ENCODE results near the gene FNBP1L.

DNA sequence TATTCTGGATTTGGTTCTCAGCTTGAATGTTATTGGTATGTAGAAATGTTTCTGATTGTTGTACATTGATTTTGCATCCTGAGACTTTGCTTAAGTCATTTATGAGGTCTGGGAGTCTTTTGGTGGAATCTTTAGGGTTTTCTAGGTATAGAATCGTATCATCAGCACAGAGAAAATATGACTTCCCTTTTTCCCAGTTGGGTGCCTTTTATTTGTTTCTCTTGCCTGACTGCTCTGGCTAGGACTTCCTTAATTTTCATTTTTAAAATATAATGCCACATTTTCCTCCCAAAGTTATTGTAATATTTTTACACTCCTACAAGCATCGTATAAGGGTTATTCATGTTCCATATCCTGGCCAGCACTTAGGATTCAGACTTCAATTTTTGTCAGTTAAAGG is 111.1 kb downstream of the FNBP1L start:
- TF ChIP-seq FOSL2 (IDR thresholded peaks at IDR 0.05; ENCODE audit: borderline replicate concordance, low read depth), result no peak
- TF ChIP-seq RAD21 (IDR thresholded peaks at IDR 0.05; ENCODE audit: low read length), result no peak
- TF ChIP-seq, protein P1, sequence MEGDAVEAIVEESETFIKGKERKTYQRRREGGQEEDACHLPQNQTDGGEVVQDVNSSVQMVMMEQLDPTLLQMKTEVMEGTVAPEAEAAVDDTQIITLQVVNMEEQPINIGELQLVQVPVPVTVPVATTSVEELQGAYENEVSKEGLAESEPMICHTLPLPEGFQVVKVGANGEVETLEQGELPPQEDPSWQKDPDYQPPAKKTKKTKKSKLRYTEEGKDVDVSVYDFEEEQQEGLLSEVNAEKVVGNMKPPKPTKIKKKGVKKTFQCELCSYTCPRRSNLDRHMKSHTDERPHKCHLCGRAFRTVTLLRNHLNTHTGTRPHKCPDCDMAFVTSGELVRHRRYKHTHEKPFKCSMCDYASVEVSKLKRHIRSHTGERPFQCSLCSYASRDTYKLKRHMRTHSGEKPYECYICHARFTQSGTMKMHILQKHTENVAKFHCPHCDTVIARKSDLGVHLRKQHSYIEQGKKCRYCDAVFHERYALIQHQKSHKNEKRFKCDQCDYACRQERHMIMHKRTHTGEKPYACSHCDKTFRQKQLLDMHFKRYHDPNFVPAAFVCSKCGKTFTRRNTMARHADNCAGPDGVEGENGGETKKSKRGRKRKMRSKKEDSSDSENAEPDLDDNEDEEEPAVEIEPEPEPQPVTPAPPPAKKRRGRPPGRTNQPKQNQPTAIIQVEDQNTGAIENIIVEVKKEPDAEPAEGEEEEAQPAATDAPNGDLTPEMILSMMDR (IDR thresholded peaks at IDR 0.05), result no peak
- TF ChIP-seq, protein P2, sequence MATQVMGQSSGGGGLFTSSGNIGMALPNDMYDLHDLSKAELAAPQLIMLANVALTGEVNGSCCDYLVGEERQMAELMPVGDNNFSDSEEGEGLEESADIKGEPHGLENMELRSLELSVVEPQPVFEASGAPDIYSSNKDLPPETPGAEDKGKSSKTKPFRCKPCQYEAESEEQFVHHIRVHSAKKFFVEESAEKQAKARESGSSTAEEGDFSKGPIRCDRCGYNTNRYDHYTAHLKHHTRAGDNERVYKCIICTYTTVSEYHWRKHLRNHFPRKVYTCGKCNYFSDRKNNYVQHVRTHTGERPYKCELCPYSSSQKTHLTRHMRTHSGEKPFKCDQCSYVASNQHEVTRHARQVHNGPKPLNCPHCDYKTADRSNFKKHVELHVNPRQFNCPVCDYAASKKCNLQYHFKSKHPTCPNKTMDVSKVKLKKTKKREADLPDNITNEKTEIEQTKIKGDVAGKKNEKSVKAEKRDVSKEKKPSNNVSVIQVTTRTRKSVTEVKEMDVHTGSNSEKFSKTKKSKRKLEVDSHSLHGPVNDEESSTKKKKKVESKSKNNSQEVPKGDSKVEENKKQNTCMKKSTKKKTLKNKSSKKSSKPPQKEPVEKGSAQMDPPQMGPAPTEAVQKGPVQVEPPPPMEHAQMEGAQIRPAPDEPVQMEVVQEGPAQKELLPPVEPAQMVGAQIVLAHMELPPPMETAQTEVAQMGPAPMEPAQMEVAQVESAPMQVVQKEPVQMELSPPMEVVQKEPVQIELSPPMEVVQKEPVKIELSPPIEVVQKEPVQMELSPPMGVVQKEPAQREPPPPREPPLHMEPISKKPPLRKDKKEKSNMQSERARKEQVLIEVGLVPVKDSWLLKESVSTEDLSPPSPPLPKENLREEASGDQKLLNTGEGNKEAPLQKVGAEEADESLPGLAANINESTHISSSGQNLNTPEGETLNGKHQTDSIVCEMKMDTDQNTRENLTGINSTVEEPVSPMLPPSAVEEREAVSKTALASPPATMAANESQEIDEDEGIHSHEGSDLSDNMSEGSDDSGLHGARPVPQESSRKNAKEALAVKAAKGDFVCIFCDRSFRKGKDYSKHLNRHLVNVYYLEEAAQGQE (IDR thresholded peaks at IDR 0.05; ENCODE audit: low read depth, low read length), result no peak
- TF ChIP-seq CHD2 (IDR thresholded peaks at IDR 0.05; ENCODE audit: low read length, partially characterized antibody), result no peak
- no peak for TF ChIP-seq POLR2AphosphoS5 (IDR thresholded peaks at IDR 0.05; ENCODE audit: low read depth, low read length)
- TF ChIP-seq EP300 (IDR thresholded peaks at IDR 0.05; ENCODE audit: borderline replicate concordance in 1 of 2, low read depth in 1 of 2, low read length in 1 of 2), result no peak
- TF ChIP-seq SIN3A (IDR thresholded peaks at IDR 0.05; ENCODE audit: borderline replicate concordance, low read depth, low read length), result no peak
- TF ChIP-seq RXRA (IDR thresholded peaks at IDR 0.05; ENCODE audit: borderline replicate concordance, low read depth), result no peak
- no peak for TF ChIP-seq YY1 (IDR thresholded peaks at IDR 0.05; ENCODE audit: low read depth)
- TF ChIP-seq EZH2phosphoT487 (IDR thresholded peaks at IDR 0.05; ENCODE audit: borderline replicate concordance, low read depth), result no peak
- TF ChIP-seq FOXJ3 (CRISPR knock-in tag; IDR thresholded peaks at IDR 0.05), result no peak

Data from SK-N-SH (cell line).